ENCODE results near the gene HMG20A. TPM values are rescaled to one million over a fixed set of nuclear protein-coding genes. Genes with fewer than 3 reads are reported as not detected.

HMG20A gene
- total and polyA plus RNA-seq, 2 of the 13 experiments (the other 11 are each of a cell fraction or from before 2014, with no cell fraction given) = 28.0 to 35.2 TPM

DNA sequence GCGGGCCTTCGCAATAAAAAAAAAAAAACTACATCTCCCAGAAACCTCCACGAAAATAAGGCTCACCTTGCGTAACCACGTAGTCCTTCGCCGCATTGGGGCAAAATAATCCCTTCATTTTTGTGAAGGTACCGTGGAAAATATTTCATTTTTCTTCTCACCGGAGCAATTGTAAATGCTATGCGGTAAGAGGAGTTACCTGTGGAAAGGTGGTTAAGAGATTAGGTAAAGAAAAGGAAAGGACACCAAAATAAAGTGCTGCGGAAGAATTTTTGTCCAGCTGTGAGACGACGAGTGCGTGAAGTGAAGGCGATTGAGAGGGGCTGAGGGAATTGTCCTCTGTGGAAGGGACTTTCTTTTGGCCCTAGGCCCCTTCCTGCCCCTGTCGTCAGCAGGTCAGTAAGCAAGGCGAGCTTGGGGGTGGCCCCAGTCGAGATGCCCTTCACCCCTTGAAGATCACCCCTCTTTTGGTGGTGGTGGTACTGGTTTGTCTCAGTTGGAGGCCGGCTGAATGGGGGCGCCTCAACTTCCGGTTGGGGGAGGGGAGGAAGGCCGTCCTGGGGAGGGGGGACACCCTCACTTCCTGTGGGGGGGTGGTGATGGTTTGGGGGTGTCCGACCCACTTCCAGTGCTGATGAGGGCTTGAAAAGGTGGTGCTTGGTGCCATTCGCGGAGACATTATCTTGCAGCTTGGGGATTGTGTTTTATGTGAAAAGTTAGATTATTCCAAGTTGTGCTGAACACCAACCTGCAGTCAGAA, at the start of gene HMG20A (continued):
- peak; percentile 91 for TF ChIP-seq GMEB2 (CRISPR knock-in tag; IDR thresholded peaks at IDR 0.05; ENCODE audit: low read depth)
- TF ChIP-seq ZNF646 (CRISPR knock-in tag; IDR thresholded peaks at IDR 0.05) = no peak
- no peak for TF ChIP-seq ZNF782 (CRISPR knock-in tag; IDR thresholded peaks at IDR 0.05; ENCODE audit: borderline replicate concordance)
- TF ChIP-seq KIAA2018 (CRISPR knock-in tag; IDR thresholded peaks at IDR 0.05; ENCODE audit: borderline replicate concordance) = no peak
- peak; percentile 13; the same call in 1 of the 2 replicates for TF ChIP-seq POGZ (CRISPR knock-in tag; IDR thresholded peaks at IDR 0.05)
- no peak for TF ChIP-seq ZNF878 (CRISPR knock-in tag; IDR thresholded peaks at IDR 0.05)
- TF ChIP-seq ZNF710 (CRISPR knock-in tag; IDR thresholded peaks at IDR 0.05; ENCODE audit: borderline replicate concordance) = no peak; the same call in 1 of the 2 replicates

Data from HepG2 (cell line).